Fibroblast of villous mesenchyme (primary cell): Measurements from ENCODE around the gene SH3RF3. TPM values are rescaled to one million over a fixed set of nuclear protein-coding genes. Genes with fewer than 3 reads are reported as not detected.

ENCODE experiments used
- DNase-seq: peaks from one replicate; pipeline ENCODE4 v3.0.0-alpha.2; 2010; ENCODE audit warnings: low read depth
- H3K4me3 ChIP-seq: 2 replicates; pipeline ENCODE4 v1.5.1; 2011; ENCODE audit warnings: low read depth, mild to moderate bottlenecking, low read length
- total RNA-seq: library from RNA; depleted of rRNA; stranded (reverse); fragments of >200 nt; gene quantifications from 2 replicates; pipeline ENCODE4 v1.2.3, GENCODE V29; 2012
- TF ChIP-seq, protein P1 (sequence below): IDR thresholded peaks from 2 replicates; pipeline ENCODE4 v1.5.1; 2012; ENCODE audit warnings: low read depth, mild to moderate bottlenecking, low read length; ENCODE audit not compliant: insufficient read depth

The SH3RF3 gene
- total RNA-seq, 1 donor: 13.4 TPM

DNA sequence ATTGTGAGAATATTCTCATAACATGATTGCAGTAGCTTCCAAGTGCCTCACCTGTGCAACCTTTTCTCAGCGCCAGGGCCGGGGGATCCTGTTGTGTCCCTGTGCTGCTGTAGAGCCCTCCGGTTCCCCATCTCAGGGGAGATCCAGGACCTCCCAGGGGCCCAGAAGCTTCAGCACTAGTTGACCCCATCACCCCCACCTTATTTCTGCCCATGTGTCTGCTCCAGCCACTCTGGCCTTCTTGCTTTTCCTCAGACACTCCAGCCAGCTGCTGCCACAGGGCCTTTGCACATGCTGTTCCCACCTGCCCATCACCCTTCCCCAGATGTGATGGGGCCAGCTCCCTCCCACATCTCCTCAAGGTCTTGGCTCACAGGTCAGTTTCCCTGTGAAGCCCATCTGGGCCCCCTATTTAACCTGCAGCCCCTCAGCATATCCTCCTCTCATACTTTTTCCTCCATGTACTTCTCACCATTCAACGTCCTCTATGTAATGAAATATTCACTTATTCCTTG, 258.3 kb downstream of the SH3RF3 start:
- TF ChIP-seq, protein P1, sequence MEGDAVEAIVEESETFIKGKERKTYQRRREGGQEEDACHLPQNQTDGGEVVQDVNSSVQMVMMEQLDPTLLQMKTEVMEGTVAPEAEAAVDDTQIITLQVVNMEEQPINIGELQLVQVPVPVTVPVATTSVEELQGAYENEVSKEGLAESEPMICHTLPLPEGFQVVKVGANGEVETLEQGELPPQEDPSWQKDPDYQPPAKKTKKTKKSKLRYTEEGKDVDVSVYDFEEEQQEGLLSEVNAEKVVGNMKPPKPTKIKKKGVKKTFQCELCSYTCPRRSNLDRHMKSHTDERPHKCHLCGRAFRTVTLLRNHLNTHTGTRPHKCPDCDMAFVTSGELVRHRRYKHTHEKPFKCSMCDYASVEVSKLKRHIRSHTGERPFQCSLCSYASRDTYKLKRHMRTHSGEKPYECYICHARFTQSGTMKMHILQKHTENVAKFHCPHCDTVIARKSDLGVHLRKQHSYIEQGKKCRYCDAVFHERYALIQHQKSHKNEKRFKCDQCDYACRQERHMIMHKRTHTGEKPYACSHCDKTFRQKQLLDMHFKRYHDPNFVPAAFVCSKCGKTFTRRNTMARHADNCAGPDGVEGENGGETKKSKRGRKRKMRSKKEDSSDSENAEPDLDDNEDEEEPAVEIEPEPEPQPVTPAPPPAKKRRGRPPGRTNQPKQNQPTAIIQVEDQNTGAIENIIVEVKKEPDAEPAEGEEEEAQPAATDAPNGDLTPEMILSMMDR: no peak
- no peak overlapping the region for H3K4me3 ChIP-seq
- DNase-seq: no peak

DNA sequence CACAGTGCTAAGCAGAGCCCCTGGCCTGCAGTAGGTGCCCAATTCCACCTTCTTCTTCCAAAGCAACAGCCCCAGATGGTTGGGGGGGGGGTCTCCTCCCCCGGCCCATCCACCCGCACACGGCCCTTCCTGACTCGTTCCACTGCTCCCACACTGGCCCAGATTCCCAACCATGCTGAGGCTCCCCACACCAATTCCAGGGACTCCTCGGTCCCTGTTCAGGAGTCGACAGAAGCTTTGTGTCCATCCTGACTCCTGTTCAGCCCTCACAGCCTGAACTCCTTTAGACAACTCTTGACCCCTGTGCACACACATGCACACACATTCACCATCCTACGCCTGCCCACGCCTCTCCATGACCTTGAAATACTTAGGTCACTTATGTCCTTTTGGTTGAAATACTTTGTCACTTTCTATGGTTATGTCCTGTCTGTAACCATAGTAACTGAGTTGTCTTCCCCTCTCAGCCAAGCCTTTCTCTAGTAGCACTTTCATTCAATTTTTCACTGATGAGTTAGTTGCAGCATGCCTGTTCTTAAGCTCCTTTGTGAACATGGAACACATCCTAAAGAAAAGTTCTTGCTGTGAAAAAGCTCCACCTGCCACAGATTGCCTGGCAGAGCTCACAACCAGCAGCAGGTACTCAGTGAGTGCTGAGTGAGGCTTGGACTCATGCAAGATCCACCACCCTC, 258.9 kb downstream of the SH3RF3 start:
- no peak for DNase-seq
- no peak overlapping the region for H3K4me3 ChIP-seq
- TF ChIP-seq, protein P1: no peak

DNA sequence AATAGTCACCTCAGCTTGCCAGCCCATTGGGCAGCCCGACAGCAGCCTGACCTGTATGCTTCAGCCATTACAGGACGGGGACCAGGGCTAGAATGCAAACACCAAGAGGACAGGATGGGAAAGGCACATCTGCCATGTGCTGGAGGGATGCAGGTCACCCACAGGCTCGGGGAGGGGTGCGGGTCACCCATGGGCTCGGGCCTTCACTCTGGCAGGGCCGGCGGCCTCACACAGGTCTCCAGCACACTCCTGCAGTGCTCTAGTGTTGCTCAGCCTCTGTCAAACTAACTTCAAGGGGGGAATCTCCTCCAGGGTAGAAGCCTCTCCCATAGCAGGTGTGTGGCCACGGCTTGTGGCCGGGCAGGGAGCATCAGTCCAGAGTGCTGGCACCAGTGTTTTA, 262.2 kb downstream of the SH3RF3 start:
- TF ChIP-seq, protein P1: no peak
- no peak for DNase-seq
- H3K4me3 ChIP-seq: no peak overlapping the region

DNA sequence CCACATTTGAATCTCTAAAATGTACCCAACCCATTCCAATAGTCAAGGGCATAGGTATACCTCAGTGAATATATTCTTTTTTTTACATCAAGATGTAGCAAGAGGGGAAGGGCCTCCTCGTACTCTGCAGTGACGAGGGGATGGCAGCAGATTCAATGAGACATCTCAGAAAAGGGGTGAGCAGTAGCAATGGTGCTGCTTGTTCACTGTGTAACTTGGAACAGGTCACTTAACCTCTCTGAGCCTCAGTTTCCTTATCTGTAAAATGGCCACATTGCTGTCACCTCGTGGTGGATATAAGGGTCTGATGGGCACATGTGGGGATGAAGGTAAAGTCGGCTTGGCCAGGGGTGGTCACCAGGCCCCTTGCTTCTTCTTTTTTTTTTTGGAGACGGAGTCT, 263.1 kb downstream of the SH3RF3 start:
- H3K4me3 ChIP-seq: no peak overlapping the region
- TF ChIP-seq, protein P1: no peak
- DNase-seq: no peak

DNA sequence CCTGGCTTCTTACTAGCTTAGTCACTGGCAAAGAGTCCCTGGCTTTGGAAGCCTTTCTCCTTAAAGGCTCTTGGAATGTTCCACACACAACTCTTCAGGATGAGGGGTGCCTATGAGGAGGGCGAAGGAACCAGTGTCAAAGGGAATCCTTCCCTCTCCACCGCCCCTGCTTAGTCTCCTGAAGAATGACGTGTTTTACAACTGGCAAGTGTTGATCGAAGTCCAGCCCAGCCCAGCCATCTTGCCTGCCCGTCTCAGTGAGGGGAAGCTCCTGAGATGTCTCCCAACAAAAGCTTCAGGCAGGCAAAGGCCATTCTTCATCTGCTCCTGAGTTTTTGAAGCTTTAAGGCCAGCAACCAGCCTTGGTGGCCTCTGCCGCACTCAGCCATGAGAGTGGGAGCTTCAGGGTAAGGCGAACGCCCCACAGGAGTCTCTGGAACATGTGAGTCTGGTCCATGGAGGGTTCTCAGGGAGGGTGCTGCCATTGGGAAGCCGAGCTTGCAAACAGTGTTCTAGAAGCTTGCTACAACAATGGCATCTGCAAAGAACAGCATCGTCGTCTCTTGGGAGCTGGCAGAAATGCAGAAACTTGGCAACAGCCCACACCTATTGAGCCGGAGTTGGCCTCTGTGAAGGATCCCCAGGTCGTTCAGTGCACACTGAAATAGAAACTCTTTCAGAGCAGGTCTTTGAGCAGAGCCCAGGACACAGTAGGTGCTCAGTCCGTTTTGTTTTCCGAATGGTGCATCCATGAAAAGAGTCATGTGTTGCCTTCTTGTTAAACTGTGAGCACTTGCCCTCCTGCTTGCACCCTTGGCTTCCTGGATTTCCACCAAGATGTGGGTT, 264.0 kb downstream of the SH3RF3 start:
- no peak overlapping the region for H3K4me3 ChIP-seq
- no peak for DNase-seq
- TF ChIP-seq, protein P1: no peak

DNA sequence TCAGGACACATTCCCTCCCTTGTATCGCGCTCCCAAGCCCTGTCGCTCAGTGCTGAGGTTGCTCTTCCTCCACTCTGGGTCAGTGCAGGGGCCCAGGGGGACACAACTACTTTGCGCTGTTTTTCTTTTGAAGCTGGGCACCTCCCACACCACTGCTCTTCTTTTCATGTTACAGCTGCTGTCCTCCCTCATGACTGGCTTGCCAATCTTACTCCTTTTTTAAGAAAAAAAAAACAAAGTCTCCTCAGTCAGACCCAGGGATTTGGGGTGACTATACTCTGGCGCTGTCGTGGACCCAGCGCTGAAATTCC, 264.6 kb downstream of the SH3RF3 start:
- TF ChIP-seq, protein P1: no peak
- no peak overlapping the region for H3K4me3 ChIP-seq
- no peak for DNase-seq
